ENCODE results near the gene SEZ6L.

The SEZ6L gene

DNA sequence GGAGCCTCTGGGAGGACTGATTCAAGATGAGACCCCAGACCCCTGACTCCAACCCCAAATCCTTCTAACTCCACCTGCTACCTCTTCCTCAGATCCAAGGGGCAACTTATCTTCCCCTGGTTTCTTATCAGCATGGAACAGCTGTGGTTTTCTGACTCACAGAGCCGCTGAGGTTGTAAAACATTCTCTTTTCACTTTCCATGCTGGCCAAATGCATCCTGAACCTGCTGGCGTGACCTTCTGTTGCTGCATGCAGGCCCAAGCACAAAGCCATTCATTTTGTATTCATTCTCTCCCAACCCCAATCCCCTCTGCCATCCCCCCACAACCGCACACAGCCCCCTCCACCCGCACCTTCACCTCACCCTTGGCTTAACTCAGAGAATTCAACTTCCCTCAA, 70.3 kb downstream of the SEZ6L start:
- in situ Hi-C loops (cut with MboI; ENCODE audit: low sequenced_read_pairs, unreplicated experiment), result no loop called here
- no peak for DNase-seq (ENCODE audit: low spot score)
- TF ChIP-seq, protein P1, sequence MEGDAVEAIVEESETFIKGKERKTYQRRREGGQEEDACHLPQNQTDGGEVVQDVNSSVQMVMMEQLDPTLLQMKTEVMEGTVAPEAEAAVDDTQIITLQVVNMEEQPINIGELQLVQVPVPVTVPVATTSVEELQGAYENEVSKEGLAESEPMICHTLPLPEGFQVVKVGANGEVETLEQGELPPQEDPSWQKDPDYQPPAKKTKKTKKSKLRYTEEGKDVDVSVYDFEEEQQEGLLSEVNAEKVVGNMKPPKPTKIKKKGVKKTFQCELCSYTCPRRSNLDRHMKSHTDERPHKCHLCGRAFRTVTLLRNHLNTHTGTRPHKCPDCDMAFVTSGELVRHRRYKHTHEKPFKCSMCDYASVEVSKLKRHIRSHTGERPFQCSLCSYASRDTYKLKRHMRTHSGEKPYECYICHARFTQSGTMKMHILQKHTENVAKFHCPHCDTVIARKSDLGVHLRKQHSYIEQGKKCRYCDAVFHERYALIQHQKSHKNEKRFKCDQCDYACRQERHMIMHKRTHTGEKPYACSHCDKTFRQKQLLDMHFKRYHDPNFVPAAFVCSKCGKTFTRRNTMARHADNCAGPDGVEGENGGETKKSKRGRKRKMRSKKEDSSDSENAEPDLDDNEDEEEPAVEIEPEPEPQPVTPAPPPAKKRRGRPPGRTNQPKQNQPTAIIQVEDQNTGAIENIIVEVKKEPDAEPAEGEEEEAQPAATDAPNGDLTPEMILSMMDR (IDR thresholded peaks at IDR 0.05; ENCODE audit: borderline replicate concordance, control extremely low read depth, extremely low read depth, insufficient read depth, missing control alignments), result no peak

GRCh38 chr22:26241361-26241760, 72.1 kb downstream of the SEZ6L start:
- TF ChIP-seq, protein P1 (IDR thresholded peaks at IDR 0.05; ENCODE audit: borderline replicate concordance, control extremely low read depth, extremely low read depth, insufficient read depth, missing control alignments), result no peak
- no peak for DNase-seq (ENCODE audit: low spot score)
- in situ Hi-C loops (cut with MboI; ENCODE audit: low sequenced_read_pairs, unreplicated experiment), result no loop called here

DNA sequence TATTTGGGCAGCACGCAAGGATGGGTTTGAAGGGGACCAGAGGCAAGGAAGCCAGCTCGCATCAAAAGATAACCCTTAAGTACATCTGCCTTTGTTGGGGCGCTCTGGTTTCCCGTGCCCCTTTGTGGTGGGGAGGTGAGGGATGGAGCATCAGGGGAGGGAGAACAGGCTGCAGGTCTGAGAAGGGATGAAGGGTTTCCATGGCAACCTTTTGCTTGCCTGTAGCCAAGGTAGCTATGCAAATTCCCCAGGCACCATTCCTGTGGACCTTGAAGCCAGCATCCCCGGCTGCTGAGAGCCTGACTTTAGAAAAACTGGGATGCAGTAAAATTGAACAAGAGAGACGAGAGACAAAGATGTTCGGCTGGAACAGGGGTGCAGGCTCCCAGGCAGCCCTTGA, 75.7 kb downstream of the SEZ6L start:
- in situ Hi-C loops (cut with MboI; ENCODE audit: low sequenced_read_pairs, unreplicated experiment), result no loop called here
- DNase-seq (ENCODE audit: low spot score), result no peak
- TF ChIP-seq, protein P1 (IDR thresholded peaks at IDR 0.05; ENCODE audit: borderline replicate concordance, control extremely low read depth, extremely low read depth, insufficient read depth, missing control alignments), result no peak

- DNase-seq (ENCODE audit: low spot score), result no peak
- TF ChIP-seq, protein P1 (IDR thresholded peaks at IDR 0.05; ENCODE audit: borderline replicate concordance, control extremely low read depth, extremely low read depth, insufficient read depth, missing control alignments), result no peak
- in situ Hi-C loops (cut with MboI; ENCODE audit: low sequenced_read_pairs, unreplicated experiment), result no loop called here
These were observed 77.3 kb downstream of the SEZ6L start for GRCh38 chr22:26246552-26246951.

DNA sequence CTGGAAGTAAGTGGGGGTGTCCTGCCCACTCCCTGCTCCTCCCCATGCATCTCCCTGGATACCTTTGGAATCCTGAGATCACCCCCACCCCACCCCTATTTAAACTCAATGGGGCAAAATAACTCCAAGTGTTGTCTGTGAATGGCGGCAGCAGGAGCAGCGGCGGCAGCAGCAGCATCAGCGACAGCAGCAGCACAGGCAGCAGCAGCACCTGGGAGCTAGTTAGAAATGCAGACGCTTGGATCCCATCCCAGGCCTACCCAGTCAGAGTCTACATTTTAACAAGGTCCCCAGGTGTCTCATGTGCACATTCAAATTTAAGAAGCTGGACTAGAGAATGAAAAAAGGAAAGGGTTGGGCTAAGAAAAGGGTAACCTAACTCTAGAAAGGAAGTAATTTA, 82.6 kb downstream of the SEZ6L start:
- TF ChIP-seq, protein P1 (IDR thresholded peaks at IDR 0.05; ENCODE audit: borderline replicate concordance, control extremely low read depth, extremely low read depth, insufficient read depth, missing control alignments), result no peak
- no peak for DNase-seq (ENCODE audit: low spot score)
- in situ Hi-C loops (cut with MboI; ENCODE audit: low sequenced_read_pairs, unreplicated experiment), result no loop called here

DNA sequence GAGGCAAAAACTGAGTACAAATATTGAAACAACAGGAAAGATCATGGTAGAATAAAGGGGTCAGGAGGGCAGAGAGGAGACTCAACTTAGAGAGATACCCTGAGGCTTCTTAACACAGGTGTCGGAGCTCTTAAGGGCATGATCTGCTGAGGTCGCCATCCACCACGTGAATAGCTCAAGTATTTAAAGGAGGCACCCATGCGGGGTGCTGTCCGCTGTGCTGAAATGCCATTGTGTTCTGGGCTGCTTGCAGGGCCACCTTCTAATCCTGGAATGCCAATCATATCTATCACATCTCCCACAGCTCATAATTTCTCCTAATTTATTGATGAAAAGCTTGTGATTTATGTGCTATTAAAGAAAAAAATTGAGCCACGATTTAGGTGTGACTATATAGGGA, 90.2 kb downstream of the SEZ6L start:
- TF ChIP-seq, protein P1 (IDR thresholded peaks at IDR 0.05; ENCODE audit: borderline replicate concordance, control extremely low read depth, extremely low read depth, insufficient read depth, missing control alignments), result no peak
- in situ Hi-C loops (cut with MboI; ENCODE audit: low sequenced_read_pairs, unreplicated experiment), result no loop called here
- no peak for DNase-seq (ENCODE audit: low spot score)

DNA sequence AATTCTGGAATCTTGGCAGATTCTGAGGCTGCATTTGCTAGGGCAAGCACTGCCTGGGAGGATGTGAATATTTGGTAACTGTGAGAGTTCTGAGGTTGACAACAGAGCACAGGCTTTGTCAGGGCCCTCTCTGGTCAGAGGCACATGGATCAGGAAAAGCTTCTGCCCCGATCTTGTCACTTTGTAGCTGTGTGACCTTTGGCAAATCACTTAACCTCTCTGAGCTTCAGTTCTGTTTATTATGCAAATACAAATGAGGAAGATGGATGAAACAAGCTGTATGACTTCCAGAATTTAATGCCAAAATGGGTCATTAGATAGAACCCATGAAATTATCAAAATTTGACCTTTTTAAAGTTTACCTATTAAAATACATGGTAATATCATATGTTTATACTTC, 94.9 kb downstream of the SEZ6L start:
- DNase-seq (ENCODE audit: low spot score), result no peak
- in situ Hi-C loops (cut with MboI; ENCODE audit: low sequenced_read_pairs, unreplicated experiment), result no loop called here
- TF ChIP-seq, protein P1 (IDR thresholded peaks at IDR 0.05; ENCODE audit: borderline replicate concordance, control extremely low read depth, extremely low read depth, insufficient read depth, missing control alignments), result no peak

Measured in GM13976 (cell line).